HFFc6 (cell line): ENCODE data around the gene HNRNPH2. TPM values are rescaled to one million over a fixed set of nuclear protein-coding genes. Genes with fewer than 3 reads are reported as not detected.

Experiments used
- DNase-seq: peaks from one replicate; pipeline ENCODE4 v3.0.0-alpha.2; 2018
- H3K27ac Mint-ChIP-seq: 2 replicates; pipeline ENCODE4 v1.8.0; 2020; ENCODE audit warnings: mild to moderate bottlenecking, mixed read lengths
- H3K27me3 Mint-ChIP-seq: 2 replicates; pipeline ENCODE4 v1.8.0; 2021; ENCODE audit warnings: mild to moderate bottlenecking, moderate library complexity, mixed read lengths; ENCODE audit not compliant: insufficient read depth
- H3K36me3 Mint-ChIP-seq: 2 replicates; pipeline ENCODE4 v1.8.0; 2021; ENCODE audit warnings: low read depth, mixed read lengths
- H3K4me1 Mint-ChIP-seq: 2 replicates; pipeline ENCODE4 v1.8.0; 2020; ENCODE audit warnings: low read depth, mixed read lengths
- H3K4me3 Mint-ChIP-seq: 2 replicates; pipeline ENCODE4 v1.8.0; 2020; ENCODE audit warnings: mild to moderate bottlenecking, moderate library complexity, mixed read lengths
- H3K9me3 Mint-ChIP-seq: 2 replicates; pipeline ENCODE4 v1.8.0; 2020; ENCODE audit warnings: mild to moderate bottlenecking, mixed read lengths
- total RNA-seq, 6 experiments: library from RNA; stranded (reverse); fragmentation: NEBNext Ultra II Directional; extraction: Animal tissue kit (Norgen Biotek cat#: 25700); gene quantifications; 2 replicates in 1 of 6; 3 replicates in 5 of 6; pipeline ENCODE4 v1.2.3, GENCODE V29; 2021
- TF ChIP-seq, protein P1 (sequence below): fragments of 200-600 bp; sonication (generic); IDR thresholded peaks from 2 replicates; pipeline ENCODE4 v1.5.0; 2021; ENCODE audit warnings: antibody characterized with exemption, mild to moderate bottlenecking

HNRNPH2 gene
- total RNA-seq, 6 experiments from 2014 or later = 60.5 to 74.5 (median 68.1) TPM

DNA sequence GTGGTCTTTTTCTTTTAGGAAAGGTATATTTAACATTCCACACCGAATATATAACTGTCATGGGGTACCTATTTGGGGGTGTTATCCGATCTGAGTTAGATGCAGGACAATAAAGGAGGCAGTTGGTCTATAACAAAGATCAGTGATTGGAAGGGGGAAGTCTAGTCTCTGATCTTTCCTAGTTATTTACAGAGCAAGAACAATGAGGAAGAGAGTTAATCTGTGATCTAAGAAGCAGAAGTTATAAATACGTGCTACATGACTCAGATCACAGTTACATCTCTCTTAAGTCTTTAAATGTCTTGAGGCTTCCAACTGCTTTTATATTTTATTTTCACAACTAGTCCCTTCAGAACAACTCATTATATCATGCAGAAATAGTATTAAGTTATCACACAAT, 44.0 kb downstream of the HNRNPH2 start:
- TF ChIP-seq, protein P1, sequence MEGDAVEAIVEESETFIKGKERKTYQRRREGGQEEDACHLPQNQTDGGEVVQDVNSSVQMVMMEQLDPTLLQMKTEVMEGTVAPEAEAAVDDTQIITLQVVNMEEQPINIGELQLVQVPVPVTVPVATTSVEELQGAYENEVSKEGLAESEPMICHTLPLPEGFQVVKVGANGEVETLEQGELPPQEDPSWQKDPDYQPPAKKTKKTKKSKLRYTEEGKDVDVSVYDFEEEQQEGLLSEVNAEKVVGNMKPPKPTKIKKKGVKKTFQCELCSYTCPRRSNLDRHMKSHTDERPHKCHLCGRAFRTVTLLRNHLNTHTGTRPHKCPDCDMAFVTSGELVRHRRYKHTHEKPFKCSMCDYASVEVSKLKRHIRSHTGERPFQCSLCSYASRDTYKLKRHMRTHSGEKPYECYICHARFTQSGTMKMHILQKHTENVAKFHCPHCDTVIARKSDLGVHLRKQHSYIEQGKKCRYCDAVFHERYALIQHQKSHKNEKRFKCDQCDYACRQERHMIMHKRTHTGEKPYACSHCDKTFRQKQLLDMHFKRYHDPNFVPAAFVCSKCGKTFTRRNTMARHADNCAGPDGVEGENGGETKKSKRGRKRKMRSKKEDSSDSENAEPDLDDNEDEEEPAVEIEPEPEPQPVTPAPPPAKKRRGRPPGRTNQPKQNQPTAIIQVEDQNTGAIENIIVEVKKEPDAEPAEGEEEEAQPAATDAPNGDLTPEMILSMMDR = no peak
- peaks cover 12% of the 10 kb centered on the region for H3K36me3 Mint-ChIP-seq
- peaks cover 29% of the 10 kb centered on the region for H3K4me1 Mint-ChIP-seq
- DNase-seq = peak; percentile 17
- peak overlapping the region; percentile 69 for H3K4me3 Mint-ChIP-seq
- H3K9me3 Mint-ChIP-seq = no peaks in the 10 kb centered on the region
- no peaks in the 10 kb centered on the region for H3K27me3 Mint-ChIP-seq
- H3K27ac Mint-ChIP-seq = peak overlapping the region; percentile 88

DNA sequence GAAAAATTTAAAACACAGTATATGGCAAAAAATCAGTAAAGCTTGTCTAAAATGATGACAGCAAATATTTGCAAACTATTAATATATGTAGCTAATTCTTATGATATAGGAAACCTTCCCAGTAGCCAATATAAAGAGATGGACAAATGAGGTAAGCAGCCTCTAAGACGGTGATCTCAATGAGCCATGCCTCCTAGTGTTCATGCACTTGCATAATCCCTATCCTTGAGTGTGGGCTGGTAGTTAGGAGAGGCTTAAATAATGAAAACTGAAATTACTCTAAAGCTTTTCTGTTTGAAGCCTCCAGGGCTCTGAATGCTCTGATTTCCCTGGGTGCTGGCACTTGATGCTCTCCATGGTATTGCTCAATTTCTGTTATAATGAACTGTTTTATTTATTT, 52.6 kb downstream of the HNRNPH2 start:
- TF ChIP-seq, protein P1 = 0 out of 2 replicates have a peak, but pooled peaks have one; percentile 8
- H3K36me3 Mint-ChIP-seq = peaks cover 3% of the 10 kb centered on the region; the same call in 1 of the 2 replicates
- H3K9me3 Mint-ChIP-seq = no peaks in the 10 kb centered on the region
- no peaks in the 10 kb centered on the region for H3K27me3 Mint-ChIP-seq
- no peak overlapping the region for H3K4me3 Mint-ChIP-seq
- no peaks in the 10 kb centered on the region for H3K4me1 Mint-ChIP-seq
- H3K27ac Mint-ChIP-seq = no peak overlapping the region
- DNase-seq = no peak

DNA sequence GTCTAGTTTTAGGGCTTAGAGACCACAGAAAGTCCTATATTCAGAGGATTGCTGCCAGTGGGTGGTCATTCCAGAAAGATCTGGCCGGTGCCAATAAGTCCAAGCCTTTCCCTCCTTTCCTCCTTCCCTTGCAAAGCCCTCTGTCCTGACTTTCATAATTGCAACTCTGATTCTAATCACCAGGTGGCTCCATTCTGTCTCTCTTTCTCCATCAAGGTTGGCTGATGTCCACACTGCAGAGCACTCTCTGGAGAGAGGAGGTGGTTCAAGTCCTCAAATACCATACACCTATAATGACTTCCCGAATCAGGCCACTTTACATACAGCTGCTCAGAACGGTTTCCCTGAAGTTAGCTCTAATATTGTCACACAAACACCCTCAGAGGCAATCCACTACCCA, 54.9 kb downstream of the HNRNPH2 start:
- no peaks in the 10 kb centered on the region for H3K4me1 Mint-ChIP-seq
- TF ChIP-seq, protein P1 = peak; percentile 52; the same call in 1 of the 2 replicates
- no peaks in the 10 kb centered on the region for H3K36me3 Mint-ChIP-seq
- H3K27ac Mint-ChIP-seq = no peak overlapping the region
- H3K27me3 Mint-ChIP-seq = no peaks in the 10 kb centered on the region
- H3K4me3 Mint-ChIP-seq = no peak overlapping the region
- no peaks in the 10 kb centered on the region for H3K9me3 Mint-ChIP-seq
- DNase-seq = peak; percentile 20

Other genes with a start within 250 kb of the HNRNPH2 start
- under 1 TPM; 0.30 to 0.55 (median 0.37) TPM for gene DRP2, start 188.4 kb upstream of the HNRNPH2 start, total RNA-seq
- gene TAF7L, start 116.9 kb upstream of the HNRNPH2 start, total RNA-seq = under 1 TPM; 0.15 to 0.59 (median 0.36) TPM
- 10 to 100 TPM; 15.2 to 23.8 (median 19.7) TPM for gene TIMM8A, start 59.5 kb upstream of the HNRNPH2 start, total RNA-seq
- not detected for gene BTK, start 22.0 kb upstream of the HNRNPH2 start, total RNA-seq
- gene RPL36A, start 17.2 kb upstream of the HNRNPH2 start, total RNA-seq = 100 to 1,000 TPM; 127 to 361 (median 160) TPM
- gene GLA, start 297 bp upstream of the HNRNPH2 start, total RNA-seq = 10 to 100 TPM; 40.3 to 65.8 (median 45.0) TPM
- gene ARMCX4, start 77.2 kb downstream of the HNRNPH2 start, total RNA-seq = 10 to 100 TPM; 11.1 to 14.7 (median 12.9) TPM
- 10 to 100 TPM; 32.0 to 36.6 (median 33.7) TPM for gene ARMCX1, start 142.3 kb downstream of the HNRNPH2 start, total RNA-seq
- gene ARMCX6, start 209.8 kb downstream of the HNRNPH2 start, total RNA-seq = 100 to 1,000 TPM in 1 of 6 experiments, 10 to 100 TPM in 5; 79.5 to 101 (median 83.7) TPM
- 100 to 1,000 TPM in 2 of 6 experiments, 10 to 100 TPM in 4; 60.8 to 108 (median 63.2) TPM for gene ARMCX3, start 214.9 kb downstream of the HNRNPH2 start, total RNA-seq